HG02763 (cell line): Measurements from ENCODE around the gene PLOD3.

ENCODE experiments used
- ATAC-seq: cut with Tn5 transposase; IDR thresholded peaks from one replicate; pipeline ENCODE4 v1.9.1; 2021; ENCODE audit warnings: mild to moderate bottlenecking, moderate library complexity; ENCODE audit not compliant: unreplicated experiment

The PLOD3 gene

GRCh38 chr7:101166909-101167644 is 50.3 kb downstream of the PLOD3 start:
- no peak for ATAC-seq

- no peak for ATAC-seq
These were observed 50.8 kb downstream of the PLOD3 start for GRCh38 chr7:101166648-101166908.

- ATAC-seq: no peak
These were observed 51.3 kb downstream of the PLOD3 start for GRCh38 chr7:101165958-101166647.

- ATAC-seq: peak; percentile 66
These were observed 52.1 kb downstream of the PLOD3 start, which contains the start of gene VGF for GRCh38 chr7:101165075-101165957. TSS of gene VGF (minus strand) at chr7:101165569. CDS start at chr7:101164843, 726 bp downstream.

GRCh38 chr7:101164071-101164840 is 53.1 kb downstream of the PLOD3 start:
- ATAC-seq: no peak

- ATAC-seq: no peak
These were observed 53.9 kb downstream of the PLOD3 start for GRCh38 chr7:101163279-101164070.

GRCh38 chr7:101162551-101163278 is 54.7 kb downstream of the PLOD3 start:
- no peak for ATAC-seq

GRCh38 chr7:101161692-101162471 is 55.5 kb downstream of the PLOD3 start:
- no peak for ATAC-seq

GRCh38 chr7:101160910-101161309 is 56.5 kb downstream of the PLOD3 start:
- ATAC-seq: no peak

- ATAC-seq: no peak
These were observed 57.4 kb downstream of the PLOD3 start for GRCh38 chr7:101159696-101160674.

- ATAC-seq: no peak
These were observed 60.4 kb downstream of the PLOD3 start for GRCh38 chr7:101156866-101157589.

- no peak for ATAC-seq
These were observed 61.1 kb downstream of the PLOD3 start for GRCh38 chr7:101156277-101156676.
